WTC11 (cell line): Measurements from ENCODE around the gene FAM20C.

Experiments
- CREM ChIP-seq: sonication (generic); formaldehyde crosslinking; IDR thresholded peaks from 2 replicates; pipeline ENCODE4 v1.8.1; 2022; ENCODE audit warnings: mild to moderate bottlenecking, missing genetic modification reagents, moderate library complexity
- E2F4 ChIP-seq: sonication (generic); formaldehyde crosslinking; IDR thresholded peaks from 2 replicates; pipeline ENCODE4 v1.8.1; 2022; ENCODE audit warnings: low read depth, mild to moderate bottlenecking, moderate library complexity, missing genetic modification reagents, borderline replicate concordance
- FOXP1 ChIP-seq: sonication (generic); formaldehyde crosslinking; IDR thresholded peaks from 2 replicates; pipeline ENCODE4 v1.8.0; 2022; ENCODE audit warnings: missing genetic modification reagents, mild to moderate bottlenecking, moderate library complexity, borderline replicate concordance
- MAX ChIP-seq: sonication (generic); formaldehyde crosslinking; IDR thresholded peaks from 2 replicates; pipeline ENCODE4 v1.8.0; 2022; ENCODE audit warnings: mild to moderate bottlenecking, missing genetic modification reagents
- SP1 ChIP-seq: sonication (generic); formaldehyde crosslinking; conservative IDR thresholded peaks from 2 replicates; pipeline ENCODE4 v1.8.1; 2022; ENCODE audit warnings: missing genetic modification reagents
- TF ChIP-seq, protein P1 (sequence below): sonication (generic); formaldehyde crosslinking; IDR thresholded peaks from 2 replicates; pipeline ENCODE4 v1.8.1; 2023; ENCODE audit warnings: mild to moderate bottlenecking, missing genetic modification reagents
- TF ChIP-seq, protein P2 (sequence below): fragments of 200-600 bp; IDR thresholded peaks from 2 replicates; pipeline ENCODE4 v1.8.0; 2022; ENCODE audit warnings: antibody characterized with exemption
- TF ChIP-seq, protein P3 (sequence below): sonication (generic); formaldehyde crosslinking; IDR thresholded peaks from 2 replicates; pipeline ENCODE4 v1.8.1; 2023; ENCODE audit warnings: mild to moderate bottlenecking, missing genetic modification reagents, moderate library complexity
- TF ChIP-seq, protein P4 (sequence below): sonication (generic); formaldehyde crosslinking; IDR thresholded peaks from 2 replicates; pipeline ENCODE4 v1.8.1; 2023; ENCODE audit warnings: mild to moderate bottlenecking, moderate library complexity, missing genetic modification reagents

DNA sequence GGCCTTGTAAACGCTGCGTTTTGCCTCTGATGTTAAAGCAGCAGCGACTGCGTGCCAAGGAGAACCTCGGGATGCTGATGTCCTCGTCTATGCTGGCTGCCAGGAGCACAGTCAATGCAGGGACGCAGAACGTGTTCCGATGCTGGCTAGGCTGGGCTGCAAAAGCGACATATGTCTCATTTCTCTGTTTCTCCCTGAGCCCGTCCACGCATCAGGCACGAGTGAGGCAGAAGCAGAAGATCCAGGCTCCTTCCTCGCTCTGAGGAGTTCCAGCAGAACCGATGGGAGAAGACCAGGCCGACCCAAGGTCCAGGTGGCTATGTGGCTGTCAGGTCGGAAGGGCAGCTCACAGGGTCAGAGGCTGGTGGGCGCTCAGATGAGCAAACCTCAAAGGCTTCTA, 93.9 kb downstream of the FAM20C start:
- TF ChIP-seq SP1: no peak
- TF ChIP-seq FOXP1 (CRISPR knock-in tag): no peak
- TF ChIP-seq, protein P1, sequence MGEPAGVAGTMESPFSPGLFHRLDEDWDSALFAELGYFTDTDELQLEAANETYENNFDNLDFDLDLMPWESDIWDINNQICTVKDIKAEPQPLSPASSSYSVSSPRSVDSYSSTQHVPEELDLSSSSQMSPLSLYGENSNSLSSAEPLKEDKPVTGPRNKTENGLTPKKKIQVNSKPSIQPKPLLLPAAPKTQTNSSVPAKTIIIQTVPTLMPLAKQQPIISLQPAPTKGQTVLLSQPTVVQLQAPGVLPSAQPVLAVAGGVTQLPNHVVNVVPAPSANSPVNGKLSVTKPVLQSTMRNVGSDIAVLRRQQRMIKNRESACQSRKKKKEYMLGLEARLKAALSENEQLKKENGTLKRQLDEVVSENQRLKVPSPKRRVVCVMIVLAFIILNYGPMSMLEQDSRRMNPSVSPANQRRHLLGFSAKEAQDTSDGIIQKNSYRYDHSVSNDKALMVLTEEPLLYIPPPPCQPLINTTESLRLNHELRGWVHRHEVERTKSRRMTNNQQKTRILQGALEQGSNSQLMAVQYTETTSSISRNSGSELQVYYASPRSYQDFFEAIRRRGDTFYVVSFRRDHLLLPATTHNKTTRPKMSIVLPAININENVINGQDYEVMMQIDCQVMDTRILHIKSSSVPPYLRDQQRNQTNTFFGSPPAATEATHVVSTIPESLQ (CRISPR knock-in tag): no peak
- TF ChIP-seq, protein P2, sequence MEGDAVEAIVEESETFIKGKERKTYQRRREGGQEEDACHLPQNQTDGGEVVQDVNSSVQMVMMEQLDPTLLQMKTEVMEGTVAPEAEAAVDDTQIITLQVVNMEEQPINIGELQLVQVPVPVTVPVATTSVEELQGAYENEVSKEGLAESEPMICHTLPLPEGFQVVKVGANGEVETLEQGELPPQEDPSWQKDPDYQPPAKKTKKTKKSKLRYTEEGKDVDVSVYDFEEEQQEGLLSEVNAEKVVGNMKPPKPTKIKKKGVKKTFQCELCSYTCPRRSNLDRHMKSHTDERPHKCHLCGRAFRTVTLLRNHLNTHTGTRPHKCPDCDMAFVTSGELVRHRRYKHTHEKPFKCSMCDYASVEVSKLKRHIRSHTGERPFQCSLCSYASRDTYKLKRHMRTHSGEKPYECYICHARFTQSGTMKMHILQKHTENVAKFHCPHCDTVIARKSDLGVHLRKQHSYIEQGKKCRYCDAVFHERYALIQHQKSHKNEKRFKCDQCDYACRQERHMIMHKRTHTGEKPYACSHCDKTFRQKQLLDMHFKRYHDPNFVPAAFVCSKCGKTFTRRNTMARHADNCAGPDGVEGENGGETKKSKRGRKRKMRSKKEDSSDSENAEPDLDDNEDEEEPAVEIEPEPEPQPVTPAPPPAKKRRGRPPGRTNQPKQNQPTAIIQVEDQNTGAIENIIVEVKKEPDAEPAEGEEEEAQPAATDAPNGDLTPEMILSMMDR: no peak
- no peak for TF ChIP-seq MAX (CRISPR knock-in tag)
- no peak for TF ChIP-seq CREM
- TF ChIP-seq, protein P3, sequence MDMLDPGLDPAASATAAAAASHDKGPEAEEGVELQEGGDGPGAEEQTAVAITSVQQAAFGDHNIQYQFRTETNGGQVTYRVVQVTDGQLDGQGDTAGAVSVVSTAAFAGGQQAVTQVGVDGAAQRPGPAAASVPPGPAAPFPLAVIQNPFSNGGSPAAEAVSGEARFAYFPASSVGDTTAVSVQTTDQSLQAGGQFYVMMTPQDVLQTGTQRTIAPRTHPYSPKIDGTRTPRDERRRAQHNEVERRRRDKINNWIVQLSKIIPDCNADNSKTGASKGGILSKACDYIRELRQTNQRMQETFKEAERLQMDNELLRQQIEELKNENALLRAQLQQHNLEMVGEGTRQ (CRISPR knock-in tag): no peak
- TF ChIP-seq, protein P4, sequence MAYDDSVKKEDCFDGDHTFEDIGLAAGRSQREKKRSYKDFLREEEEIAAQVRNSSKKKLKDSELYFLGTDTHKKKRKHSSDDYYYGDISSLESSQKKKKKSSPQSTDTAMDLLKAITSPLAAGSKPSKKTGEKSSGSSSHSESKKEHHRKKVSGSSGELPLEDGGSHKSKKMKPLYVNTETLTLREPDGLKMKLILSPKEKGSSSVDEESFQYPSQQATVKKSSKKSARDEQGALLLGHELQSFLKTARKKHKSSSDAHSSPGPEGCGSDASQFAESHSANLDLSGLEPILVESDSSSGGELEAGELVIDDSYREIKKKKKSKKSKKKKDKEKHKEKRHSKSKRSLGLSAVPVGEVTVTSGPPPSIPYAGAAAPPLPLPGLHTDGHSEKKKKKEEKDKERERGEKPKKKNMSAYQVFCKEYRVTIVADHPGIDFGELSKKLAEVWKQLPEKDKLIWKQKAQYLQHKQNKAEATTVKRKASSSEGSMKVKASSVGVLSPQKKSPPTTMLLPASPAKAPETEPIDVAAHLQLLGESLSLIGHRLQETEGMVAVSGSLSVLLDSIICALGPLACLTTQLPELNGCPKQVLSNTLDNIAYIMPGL (CRISPR knock-in tag): no peak
- no peak for TF ChIP-seq E2F4 (CRISPR knock-in tag)
